GM21381 (cell line): ENCODE measurements around the gene FSCN2.

Source experiments
- ATAC-seq: cut with Tn5 transposase; IDR thresholded peaks from one replicate; pipeline ENCODE4 v1.9.1; 2021; ENCODE audit warnings: mild to moderate bottlenecking, moderate library complexity; ENCODE audit not compliant: unreplicated experiment

FSCN2 gene

DNA sequence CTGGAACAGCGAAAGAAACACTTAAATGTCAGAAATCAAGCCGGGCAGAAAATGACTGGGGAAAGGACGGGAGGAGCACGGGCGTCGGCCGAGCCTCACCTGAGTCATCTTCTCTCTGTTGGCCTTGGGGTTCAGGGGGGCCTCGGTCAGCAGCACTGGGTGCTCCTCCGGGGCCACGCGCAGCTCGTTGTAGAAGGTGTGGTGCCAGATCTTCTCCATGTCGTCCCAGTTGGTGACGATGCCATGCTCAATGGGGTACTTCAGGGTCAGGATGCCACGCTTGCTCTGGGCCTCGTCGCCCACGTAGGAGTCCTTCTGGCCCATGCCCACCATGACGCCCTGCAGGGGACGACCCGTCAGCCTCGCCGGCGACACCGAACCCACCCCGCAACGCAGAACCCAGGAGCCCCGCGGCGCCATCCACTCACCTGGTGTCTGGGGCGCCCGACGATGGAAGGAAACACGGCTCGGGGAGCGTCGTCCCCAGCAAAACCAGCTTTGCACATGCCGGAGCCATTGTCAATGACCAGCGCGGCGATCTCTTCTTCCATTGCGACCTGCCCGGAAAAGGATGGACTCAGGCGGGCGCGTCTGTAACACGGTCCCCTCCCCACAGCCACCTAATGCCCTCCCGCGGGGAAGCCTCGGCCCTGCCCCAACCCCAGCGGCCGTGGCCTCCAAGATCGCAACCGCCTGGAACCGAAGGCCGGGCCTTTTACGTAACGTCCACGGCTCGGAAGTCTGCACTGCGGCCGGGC is 16.2 kb upstream of the FSCN2 start:
- peak; percentile 4 for ATAC-seq

- peak; percentile 37 for ATAC-seq
Observed at GRCh38 chr17:81512562-81513371, 15.4 kb upstream of the FSCN2 start, which contains the start of gene ACTG1. Gene ACTG1, minus strand, starts transcription at chr17:81512799. Its CDS starts 445 bp downstream, at chr17:81512354.

GRCh38 chr17:81513372-81513752 is 14.8 kb upstream of the FSCN2 start:
- ATAC-seq, result peak; percentile 1

- ATAC-seq, result no peak
Observed at GRCh38 chr17:81513753-81514488, 14.3 kb upstream of the FSCN2 start.

DNA sequence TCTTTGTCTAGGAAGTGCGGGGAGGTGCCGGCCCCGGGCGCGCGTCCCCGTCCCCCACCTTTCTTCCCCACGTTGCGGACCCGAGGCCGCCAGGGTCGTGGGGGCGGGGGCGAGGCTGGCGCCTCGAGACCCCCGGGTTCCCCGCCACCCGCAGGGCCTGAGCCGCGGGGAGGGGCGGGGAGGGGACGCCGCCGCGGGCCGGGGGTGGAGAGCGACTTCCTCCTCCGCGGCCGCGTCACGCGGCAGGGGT is 13.8 kb upstream of the FSCN2 start:
- no peak for ATAC-seq

DNA sequence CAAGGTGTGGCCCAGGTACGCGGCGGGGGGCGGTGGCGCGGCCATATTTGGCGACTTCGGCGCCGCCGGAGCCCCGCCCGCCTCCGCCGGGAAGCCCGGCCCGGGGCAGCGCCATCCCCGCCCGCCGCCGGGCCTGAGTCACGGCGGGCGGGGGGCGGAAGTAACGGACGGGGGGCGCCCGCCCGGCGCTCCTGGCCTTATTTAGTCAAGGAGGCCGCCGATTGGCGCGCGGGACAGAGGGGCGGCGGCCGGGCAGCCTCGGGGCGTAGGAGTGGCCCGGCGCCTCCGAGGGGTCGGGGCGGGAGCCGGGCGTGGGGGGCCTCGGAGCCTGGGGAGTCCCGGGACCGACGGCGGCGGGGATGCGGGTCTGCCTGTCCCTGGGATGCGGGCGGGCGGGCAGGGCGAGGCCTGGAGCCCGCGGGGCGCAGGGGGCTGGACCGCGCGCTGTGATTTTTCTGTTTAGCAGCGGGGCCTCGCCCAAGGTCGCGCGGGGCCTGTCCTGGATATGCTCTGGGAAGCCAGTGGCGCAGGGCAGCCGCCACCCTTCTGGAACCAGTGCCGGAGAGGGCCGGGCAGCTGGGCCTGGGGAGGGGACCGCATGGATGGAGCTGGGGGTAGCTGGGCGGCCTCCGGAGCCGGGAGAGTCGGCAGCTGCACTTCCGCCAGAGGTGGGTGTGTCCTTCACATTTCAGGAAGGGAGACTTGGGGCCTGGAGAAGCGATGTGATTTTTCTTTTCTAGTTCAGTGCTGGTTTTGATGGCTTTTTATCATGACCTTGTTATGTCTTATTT is 13.2 kb upstream of the FSCN2 start:
- ATAC-seq, result peak; percentile 21

GRCh38 chr17:81515530-81516041 is 12.6 kb upstream of the FSCN2 start:
- ATAC-seq, result no peak

DNA sequence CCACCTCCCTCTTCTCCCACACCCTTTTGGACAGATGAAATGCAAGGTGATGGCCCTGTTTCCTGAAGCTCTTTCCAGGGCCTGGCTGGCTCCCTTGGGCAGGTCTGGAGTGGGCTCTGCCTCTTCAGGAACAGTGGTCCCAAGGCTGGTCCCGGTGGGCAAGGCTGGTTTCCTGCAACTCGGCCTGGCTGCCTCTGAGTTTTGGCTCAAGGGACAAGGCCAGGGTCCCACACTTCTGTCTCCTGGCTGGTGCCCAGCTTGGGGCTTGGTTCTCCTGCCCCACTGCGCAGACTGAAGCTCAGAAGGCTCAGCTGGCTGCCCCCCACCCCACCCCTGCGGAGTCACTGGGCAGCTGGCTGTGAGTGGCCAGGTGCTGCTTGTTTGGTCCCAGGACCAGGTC is 11.7 kb upstream of the FSCN2 start:
- ATAC-seq, result no peak

GRCh38 chr17:81517009-81517338 is 11.2 kb upstream of the FSCN2 start:
- ATAC-seq, result no peak

GRCh38 chr17:81517339-81518112 is 10.7 kb upstream of the FSCN2 start:
- ATAC-seq, result peak; percentile 21

DNA sequence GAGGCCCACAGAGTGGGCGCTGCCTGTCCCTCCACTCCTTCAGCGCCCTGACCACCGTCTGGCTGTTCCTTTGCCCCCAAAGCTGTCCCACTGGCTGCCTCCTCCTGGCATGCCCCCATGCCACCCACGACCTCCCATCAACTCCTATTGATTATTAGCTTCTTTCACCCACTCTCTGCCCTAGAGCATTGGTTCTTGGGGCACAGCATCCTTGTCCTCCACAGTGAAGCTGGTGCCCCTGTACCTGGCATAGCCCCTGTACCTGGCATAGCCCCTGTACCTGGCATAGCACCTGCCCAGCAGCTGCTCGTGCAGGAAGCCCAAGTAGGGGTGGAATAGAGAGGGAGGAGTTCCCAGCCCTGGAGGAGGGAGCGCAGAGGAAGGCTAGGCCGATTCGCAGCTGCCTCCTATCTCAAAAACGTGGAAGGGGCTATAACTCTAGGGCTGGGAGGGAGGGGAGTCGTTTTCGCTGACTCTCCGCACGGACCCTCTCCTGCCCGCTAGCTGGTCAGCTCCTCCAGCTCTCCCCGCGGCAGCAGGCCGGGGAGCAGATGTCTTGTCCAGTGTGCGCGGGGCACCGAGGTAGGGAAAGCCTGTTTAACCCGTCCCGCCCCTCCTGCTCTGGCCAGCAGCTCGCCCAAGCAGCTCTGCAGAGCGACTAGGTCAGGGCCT is 9.9 kb upstream of the FSCN2 start:
- no peak for ATAC-seq

- ATAC-seq, result no peak
Observed at GRCh38 chr17:81518785-81519283, 9.3 kb upstream of the FSCN2 start.

DNA sequence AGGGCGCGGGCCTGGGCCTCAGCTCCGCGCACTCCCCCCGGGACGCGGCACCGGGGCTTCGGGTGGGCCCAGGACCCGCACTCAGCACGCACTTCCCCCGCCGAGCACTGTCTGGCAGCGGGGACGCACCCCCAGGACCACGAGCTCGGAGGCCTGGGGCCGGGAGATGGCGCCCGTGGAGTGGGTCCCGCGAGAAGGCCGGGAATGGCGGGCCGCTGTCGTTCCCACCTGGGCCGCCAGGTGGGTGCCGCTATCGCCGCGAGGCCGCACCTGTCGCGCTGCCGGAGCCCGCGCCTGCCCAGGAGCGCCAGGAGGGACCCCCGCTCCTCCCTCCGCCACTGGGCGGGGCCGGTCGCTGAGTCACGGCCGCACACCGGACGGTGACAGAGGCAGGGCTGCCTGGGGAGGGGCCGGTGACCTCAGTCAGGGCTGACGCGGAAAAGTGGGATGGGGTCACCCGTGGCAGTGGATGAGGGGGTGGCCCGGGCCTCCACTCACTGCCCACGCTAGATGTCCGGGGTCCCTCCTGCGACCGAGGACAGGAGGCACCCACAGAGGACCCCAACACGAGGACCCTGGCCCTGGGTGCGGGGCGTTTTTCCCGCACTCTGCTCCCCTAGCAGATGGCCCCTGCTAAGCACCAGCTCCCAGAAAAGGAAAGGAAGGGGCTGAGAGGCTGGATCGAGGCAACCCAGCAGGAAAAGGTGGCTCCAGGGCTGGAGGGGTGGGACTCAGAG is 8.7 kb upstream of the FSCN2 start:
- ATAC-seq, result no peak

DNA sequence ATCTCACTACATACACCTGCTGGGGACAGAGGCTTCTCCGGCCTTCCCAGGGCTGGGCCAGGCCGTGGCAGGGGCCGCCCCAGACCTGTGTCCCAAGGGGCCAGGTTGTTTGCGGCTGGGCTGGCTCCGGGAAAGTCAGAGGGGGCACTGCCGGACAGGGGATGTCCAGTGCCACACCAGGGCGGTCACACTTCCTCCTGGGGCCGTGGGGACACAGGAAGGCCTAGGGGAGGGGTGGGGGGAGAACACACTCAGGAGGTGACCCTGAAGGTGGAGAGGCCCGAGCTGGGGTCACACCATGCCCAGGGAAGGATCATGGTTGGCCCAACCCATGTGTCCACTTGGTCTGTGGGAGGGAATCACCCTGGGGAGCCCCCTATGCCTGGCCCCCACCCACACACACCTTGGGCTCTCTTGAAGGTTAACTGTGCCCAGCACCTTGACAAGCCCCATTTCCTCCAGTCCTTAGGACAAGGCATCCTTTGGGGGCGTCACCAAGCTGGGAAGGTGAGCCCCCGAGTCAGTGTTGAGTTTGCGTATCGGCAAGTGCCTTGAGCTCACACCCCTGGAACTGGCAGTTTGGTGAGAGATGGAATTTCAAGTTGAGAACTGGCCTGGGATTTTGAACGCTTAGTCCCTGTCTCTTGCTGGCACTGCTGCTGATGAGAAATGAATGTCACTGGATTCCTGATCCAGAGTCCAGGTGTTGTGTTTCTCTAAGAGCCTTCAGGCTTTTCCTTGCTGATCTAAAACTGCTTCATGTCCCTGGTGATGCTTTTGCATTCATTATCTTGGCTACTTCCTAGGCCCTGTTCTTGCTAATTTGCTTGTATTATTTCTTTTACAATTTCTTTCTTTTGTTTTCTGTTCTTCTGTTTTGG is 7.9 kb upstream of the FSCN2 start:
- no peak for ATAC-seq

- no peak for ATAC-seq
Observed at GRCh38 chr17:81522491-81523401, 5.4 kb upstream of the FSCN2 start.

DNA sequence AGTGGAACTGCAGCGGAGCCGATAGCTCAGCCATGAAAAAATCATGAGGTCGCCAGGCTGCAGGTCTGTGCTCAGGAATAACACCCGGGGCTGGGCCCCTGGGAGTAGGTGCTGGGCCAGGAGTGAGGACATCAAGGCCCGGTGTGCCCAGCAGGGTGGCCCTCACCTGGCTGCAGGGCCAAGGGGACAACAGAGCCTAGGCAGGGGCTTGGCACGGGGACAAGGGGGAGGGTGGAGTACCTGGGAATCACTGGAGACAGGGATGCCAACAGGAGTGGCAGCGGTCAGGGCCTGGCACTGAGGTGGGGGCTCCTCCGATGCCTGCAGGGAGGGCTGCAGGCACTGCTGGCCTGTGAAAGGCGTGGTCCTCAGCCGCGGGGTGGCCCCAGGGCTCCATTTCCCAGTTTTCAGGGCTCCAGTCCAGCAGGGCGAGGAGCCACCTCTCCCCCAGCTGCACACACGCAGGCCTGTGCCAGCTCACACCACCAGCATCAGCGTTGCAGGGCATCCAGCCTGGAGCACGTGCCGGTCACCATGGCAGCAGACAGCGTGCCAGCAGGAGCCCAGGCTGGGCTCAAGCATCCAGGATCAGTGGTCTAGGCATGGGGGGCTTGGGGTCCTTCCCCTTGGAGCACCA is 4.7 kb upstream of the FSCN2 start:
- ATAC-seq, result no peak
